Large intestine (tissue), 3 donors: ENCODE data around the gene RIMS4. TPM values are rescaled to one million over a fixed set of nuclear protein-coding genes. Genes with fewer than 3 reads are reported as not detected.

ENCODE experiments used
- DNase-seq, 2 donors: peaks; one replicate each; pipeline versions ENCODE4 v3.0.0 to v3.0.0-alpha.2; 2013
- H3K27ac ChIP-seq: one replicate; pipeline ENCODE4 v1.5.1; 2013; ENCODE audit warnings: low read length
- H3K27me3 ChIP-seq: 2 replicates; pipeline ENCODE4 v1.6.1; 2013; ENCODE audit warnings: low read length; ENCODE audit not compliant: control insufficient read depth, insufficient read depth
- H3K36me3 ChIP-seq: 2 replicates; pipeline ENCODE4 v1.6.1; 2013; ENCODE audit warnings: low read length; ENCODE audit not compliant: control insufficient read depth, insufficient read depth
- H3K4me1 ChIP-seq: one replicate; pipeline ENCODE4 v1.6.1; 2013; ENCODE audit warnings: low read length; ENCODE audit not compliant: control insufficient read depth, insufficient read depth
- H3K4me3 ChIP-seq: one replicate; pipeline ENCODE4 v1.5.1; 2013; ENCODE audit warnings: low read length
- H3K9me3 ChIP-seq: one replicate; pipeline ENCODE4 v1.6.1; 2013; ENCODE audit warnings: mild to moderate bottlenecking, low read depth, low read length, moderate library complexity; ENCODE audit not compliant: control insufficient read depth
- WGBS: methylation state at CpG from one replicate; pipeline ENCODE4 v1.1.5; 2013; ENCODE audit warnings: low lambda C conversion rate; ENCODE audit not compliant: insufficient coverage; 5-methylcytosine and 5-hydroxymethylcytosine counted together
- polyA plus RNA-seq: library from polyadenylated mRNA; unstranded; fragments of 120-200 nt; gene quantifications from one replicate; pipeline ENCODE4 v1.2.1, GENCODE V29; 2013

RIMS4 gene
- polyA plus RNA-seq, 1 donor, result 4.1 TPM

DNA sequence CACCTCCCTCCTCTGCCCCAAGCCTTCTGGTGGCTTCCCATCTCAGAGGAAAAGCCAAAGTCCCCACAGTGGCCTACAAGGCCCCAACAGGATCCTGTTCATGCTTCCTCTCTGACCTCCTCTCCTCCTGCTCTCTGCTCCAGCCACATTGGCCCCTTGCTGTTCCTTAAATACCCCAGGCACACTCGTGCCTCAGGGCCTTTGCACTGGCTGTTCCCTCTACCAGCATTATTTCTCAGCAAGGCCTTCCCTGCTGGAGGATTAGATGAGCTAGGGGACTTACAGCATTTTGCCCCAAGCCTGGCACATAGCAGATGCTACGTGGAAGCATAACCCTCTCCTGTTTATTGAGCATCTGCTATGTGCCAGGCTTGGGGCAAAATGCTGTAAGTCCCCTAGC lies 87.4 kb downstream of the RIMS4 start:
- Histone ChIP-seq H3K36me3 (no peaks in the 10 kb centered on the region), H3K27ac (no peak overlapping the region), H3K4me1 (no peaks in the 10 kb centered on the region), H3K4me3 (no peak overlapping the region), H3K9me3 (no peaks in the 10 kb centered on the region), H3K27me3 (peaks cover 14% of the 10 kb centered on the region)
- no peak for DNase-seq
- no CpG with 5 or more reads among the region's 2 CpGs for WGBS

DNA sequence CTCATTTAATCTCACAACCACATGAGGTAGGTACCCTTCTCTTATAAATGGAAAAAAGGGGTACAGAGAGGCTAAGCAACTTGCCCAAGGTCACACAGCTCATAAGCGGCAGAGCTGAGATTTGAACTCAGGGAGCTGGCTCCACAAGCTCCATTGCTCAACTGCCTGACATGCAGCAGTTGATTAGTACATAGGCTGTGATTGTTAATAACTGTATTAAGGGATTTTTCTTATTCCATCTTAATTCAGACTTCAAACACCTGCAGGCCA lies 88.6 kb downstream of the RIMS4 start:
- no peak for DNase-seq
- H3K27me3 ChIP-seq, result peaks cover 14% of the 10 kb centered on the region
- no peaks in the 10 kb centered on the region for H3K9me3 ChIP-seq
- H3K4me3 ChIP-seq, result no peak overlapping the region
- no peaks in the 10 kb centered on the region for H3K36me3 ChIP-seq
- no CpG with 5 or more reads among the region's 1 CpG for WGBS
- no peaks in the 10 kb centered on the region for H3K4me1 ChIP-seq
- H3K27ac ChIP-seq, result no peak overlapping the region

DNA sequence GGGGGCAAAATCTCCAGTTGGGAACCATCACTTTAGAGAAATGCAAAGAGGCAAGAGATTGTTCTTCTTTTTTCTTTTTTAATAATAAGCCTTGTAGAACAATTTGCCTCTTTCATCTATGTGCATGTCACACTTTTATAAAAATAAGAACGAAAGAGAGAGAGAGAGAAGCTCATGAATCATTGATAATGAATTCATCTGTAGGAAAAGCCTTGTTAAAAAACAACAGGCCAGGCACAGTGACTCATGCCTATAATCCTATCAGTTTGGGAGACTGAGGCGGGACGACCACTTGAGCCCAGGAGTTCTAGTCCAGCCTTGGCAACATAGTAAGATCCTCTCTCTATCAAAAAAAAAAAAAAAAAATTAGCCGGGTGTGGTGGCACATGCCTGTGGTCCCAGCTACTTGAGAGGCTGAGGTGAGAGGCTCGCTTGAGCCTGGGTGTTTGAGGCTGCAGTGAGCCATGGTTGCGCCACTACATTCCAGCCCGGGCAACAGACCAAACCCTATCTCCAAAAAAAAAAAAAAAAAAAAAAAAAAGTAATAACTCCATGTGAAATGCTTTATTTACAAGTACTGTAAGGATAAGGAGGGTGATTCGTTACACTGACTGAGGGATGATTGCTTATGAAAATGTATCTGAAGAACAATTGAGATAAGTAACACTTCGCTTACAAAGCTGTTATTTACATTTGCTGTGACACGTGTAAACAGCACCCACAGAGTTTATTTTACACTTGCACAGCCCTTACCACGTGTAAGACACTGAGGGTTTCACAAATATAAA lies 89.2 kb downstream of the RIMS4 start:
- Histone ChIP-seq H3K27ac (no peak overlapping the region), H3K27me3 (peaks cover 14% of the 10 kb centered on the region), H3K9me3 (no peaks in the 10 kb centered on the region), H3K4me1 (no peaks in the 10 kb centered on the region), H3K36me3 (no peaks in the 10 kb centered on the region), H3K4me3 (no peak overlapping the region)
- DNase-seq, result no peak
- no CpG with 5 or more reads among the region's 11 CpGs for WGBS

DNA sequence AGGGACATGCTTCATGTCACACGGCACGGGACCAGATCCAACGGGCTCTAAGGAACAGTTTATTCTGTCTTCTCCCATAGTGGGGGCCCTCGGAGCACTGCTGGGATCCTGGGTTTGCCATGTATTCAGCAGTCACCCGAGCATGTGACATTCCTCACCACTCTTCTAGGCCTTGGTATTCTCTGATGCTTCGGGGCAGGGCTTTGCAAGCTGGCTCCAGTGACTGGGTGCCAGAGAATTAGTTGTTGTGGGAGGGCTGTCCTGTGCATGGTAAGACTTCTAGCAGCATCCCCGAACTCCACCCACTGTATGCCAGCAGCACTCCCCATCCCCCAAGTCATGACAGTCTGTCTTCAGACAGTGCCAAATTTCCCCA lies 89.7 kb downstream of the RIMS4 start:
- no peak for DNase-seq
- no peaks in the 10 kb centered on the region for H3K36me3 ChIP-seq
- H3K4me3 ChIP-seq, result no peak overlapping the region
- no CpG with 5 or more reads among the region's 7 CpGs for WGBS
- no peaks in the 10 kb centered on the region for H3K4me1 ChIP-seq
- H3K9me3 ChIP-seq, result no peaks in the 10 kb centered on the region
- H3K27ac ChIP-seq, result no peak overlapping the region
- peaks cover 14% of the 10 kb centered on the region for H3K27me3 ChIP-seq

DNA sequence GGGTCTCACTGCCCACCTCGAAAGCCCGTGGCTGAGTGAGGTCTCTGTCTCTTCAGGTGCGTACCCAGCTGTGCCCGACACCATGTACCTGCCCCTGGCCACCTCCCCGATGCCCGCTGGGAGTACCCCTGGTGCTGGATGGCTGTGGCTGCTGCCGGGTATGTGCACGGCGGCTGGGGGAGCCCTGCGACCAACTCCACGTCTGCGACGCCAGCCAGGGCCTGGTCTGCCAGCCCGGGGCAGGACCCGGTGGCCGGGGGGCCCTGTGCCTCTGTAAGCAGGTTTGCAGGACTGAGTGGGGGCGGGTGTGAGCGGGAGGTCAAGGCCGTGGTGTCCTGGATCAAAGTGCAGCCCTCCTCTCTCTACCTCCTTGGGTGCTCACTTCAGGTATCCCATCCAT lies 90.5 kb downstream of the RIMS4 start:
- H3K27ac ChIP-seq, result no peak overlapping the region
- H3K36me3 ChIP-seq, result no peaks in the 10 kb centered on the region
- H3K9me3 ChIP-seq, result no peaks in the 10 kb centered on the region
- no CpG with 5 or more reads among the region's 19 CpGs for WGBS
- H3K4me1 ChIP-seq, result no peaks in the 10 kb centered on the region
- DNase-seq, result no peak
- H3K4me3 ChIP-seq, result no peak overlapping the region
- H3K27me3 ChIP-seq, result peaks cover 10% of the 10 kb centered on the region

DNA sequence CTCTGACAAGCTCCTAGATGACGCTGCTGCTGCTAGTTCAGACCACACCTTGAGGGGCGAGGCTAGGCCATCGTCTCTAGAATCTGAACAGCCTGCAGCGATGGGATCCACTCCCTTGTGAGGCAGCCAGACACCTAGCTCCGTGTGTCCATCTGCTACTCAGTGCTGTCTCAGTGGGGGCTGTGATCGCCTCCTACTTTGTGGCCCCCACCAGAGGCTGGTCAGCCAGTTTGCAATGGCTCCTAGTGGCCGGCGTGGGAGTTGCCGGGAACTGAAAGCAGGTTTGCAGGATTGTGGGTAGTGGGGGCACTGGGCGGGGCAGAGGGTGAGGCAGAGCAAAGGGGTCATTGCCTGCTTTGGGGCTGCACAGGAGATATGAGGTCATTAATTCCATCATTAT lies 92.4 kb downstream of the RIMS4 start:
- H3K27ac ChIP-seq, result no peak overlapping the region
- H3K4me1 ChIP-seq, result no peaks in the 10 kb centered on the region
- H3K9me3 ChIP-seq, result no peaks in the 10 kb centered on the region
- WGBS, result no CpG with 5 or more reads among the region's 10 CpGs
- DNase-seq, result no peak
- H3K4me3 ChIP-seq, result no peak overlapping the region
- no peaks in the 10 kb centered on the region for H3K27me3 ChIP-seq
- no peaks in the 10 kb centered on the region for H3K36me3 ChIP-seq

DNA sequence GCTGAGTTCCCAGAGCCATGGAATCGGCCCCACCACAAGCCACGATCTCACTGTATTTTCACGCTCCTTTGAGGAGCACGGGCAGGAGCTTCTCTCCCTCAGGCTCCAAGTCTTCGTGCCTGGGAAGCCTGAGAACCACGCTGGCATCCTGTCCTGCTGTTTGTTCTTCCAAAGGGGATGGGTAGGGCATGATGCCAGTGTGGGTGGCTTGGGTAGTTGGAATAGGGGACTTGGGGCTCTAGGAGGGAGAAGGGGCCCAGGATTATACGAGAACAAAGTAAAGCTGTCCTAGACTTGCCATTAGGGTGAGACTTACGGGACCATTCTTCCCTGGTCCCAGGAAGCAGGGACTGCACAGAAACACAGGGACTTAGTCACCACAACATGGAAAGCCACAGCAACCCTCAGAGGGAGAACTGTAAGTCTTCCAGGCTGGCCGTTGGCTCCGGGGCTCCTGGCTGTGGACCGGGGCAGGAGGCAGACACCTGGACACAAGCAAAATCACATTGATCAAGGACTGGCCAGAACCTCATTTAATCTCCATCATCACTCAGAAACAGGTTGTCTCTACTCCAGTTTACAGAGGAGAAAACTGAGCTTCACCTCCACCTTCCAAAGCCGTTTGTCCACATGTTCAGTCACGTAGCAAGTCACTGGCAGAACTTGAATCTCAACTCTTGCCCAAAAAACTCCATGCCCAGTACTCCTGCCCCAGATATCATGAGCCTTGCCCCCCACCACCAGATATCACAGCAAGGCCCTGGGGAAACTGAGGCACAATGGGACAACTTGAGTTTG lies 93.8 kb downstream of the RIMS4 start:
- no peaks in the 10 kb centered on the region for H3K36me3 ChIP-seq
- DNase-seq, result no peak
- no peak overlapping the region for H3K27ac ChIP-seq
- no peak overlapping the region for H3K4me3 ChIP-seq
- H3K9me3 ChIP-seq, result no peaks in the 10 kb centered on the region
- WGBS, result no CpG with 5 or more reads among the region's 13 CpGs
- H3K27me3 ChIP-seq, result no peaks in the 10 kb centered on the region
- H3K4me1 ChIP-seq, result no peaks in the 10 kb centered on the region

DNA sequence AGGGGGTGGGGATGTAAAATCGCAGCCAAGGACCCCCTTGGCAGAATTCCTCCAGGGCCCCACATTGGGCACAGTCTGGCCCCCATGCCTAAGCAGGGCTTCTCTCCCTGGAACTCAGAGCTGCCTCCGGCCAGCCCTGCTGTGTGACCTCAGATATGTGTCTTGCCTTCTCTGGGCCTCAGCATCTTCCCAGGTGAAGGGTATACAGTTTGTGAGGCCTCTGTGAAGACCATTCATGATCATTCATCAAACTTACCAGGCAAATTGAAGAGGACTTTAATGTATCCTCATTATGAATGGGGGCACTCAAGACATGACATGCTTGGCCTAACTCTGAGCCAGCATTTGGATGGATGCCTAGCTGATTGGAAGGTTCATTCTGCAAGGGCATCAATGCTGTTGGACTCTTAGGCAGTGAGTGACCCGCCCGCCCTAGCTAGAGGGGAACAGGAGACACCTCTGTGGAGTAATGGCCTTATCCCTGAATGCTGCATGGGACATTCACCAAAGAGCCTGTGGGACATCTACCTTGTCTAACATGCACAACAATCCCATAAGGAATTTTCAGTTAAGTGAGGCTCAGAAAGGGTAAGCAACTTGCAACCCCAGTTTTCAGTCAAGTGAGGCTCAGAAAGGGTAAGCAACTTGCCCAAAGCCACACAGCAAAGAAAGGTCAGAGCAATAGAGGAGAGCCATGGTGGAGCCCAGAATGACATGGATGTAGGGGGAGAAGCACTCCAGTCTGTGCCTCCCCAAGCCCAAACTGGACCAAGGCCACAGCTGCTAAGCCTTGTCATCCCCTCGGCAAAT lies 94.6 kb downstream of the RIMS4 start:
- Histone ChIP-seq H3K36me3 (no peaks in the 10 kb centered on the region), H3K4me3 (no peak overlapping the region), H3K27me3 (no peaks in the 10 kb centered on the region), H3K9me3 (no peaks in the 10 kb centered on the region), H3K4me1 (no peaks in the 10 kb centered on the region), H3K27ac (no peak overlapping the region)
- no CpG with 5 or more reads among the region's 5 CpGs for WGBS
- no peak for DNase-seq

DNA sequence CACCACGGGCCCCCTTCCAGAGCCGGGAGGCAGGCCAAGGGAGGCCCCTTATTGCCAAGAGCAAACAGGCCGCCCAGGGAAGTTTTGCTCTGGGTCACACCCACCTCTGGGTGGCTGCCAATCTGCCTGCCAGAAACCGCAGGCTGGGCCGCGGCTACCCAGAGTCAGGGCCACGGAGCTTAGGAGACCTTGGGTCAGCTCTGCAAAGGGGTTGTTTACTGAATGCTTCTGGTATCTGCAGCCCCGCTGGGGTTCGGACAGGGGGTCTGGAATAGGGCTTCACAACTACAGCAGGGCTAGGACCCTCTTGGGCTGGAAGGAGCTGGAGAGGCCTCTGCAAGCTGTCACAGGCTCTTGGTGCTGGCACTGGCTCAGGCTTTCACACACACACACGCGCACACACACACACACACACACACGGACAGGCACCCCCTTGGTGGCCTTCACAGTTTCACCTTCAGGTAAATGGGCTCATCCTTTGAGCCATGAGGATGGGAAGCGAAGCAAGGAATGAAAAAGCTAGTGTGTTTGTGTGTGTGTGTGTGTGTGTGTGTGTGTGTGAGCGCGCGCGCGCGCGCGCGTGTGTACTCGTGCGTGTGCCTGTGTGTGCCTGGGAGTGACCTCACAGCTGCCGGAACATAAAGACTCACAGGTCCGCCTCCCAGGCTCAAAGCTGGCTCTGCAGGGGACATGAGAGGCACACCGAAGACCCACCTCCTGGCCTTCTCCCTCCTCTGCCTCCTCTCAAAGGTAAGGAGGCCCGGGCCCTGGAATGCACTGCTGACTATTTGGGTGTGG lies 95.4 kb downstream of the RIMS4 start, which contains the start of gene CCN5:
TSS of gene CCN5 (plus strand) at position 669 of the 798 bp plus-strand sequence. CDS start at position 691, 22 bp downstream.
- no peaks in the 10 kb centered on the region for H3K4me1 ChIP-seq
- H3K27ac ChIP-seq, result no peak within 1 kb of the TSS
- peak in 1 of 2 donors; percentile 32 for DNase-seq
- H3K27me3 ChIP-seq, result no peaks in the 10 kb centered on the region
- H3K9me3 ChIP-seq, result no peaks in the 10 kb centered on the region
- H3K4me3 ChIP-seq, result no peak within 1 kb of the TSS
- no CpG with 5 or more reads among the region's 28 CpGs for WGBS
- no peaks in the 10 kb centered on the region for H3K36me3 ChIP-seq
